ENCODE measurements around the gene YPEL3.

The YPEL3 gene

DNA sequence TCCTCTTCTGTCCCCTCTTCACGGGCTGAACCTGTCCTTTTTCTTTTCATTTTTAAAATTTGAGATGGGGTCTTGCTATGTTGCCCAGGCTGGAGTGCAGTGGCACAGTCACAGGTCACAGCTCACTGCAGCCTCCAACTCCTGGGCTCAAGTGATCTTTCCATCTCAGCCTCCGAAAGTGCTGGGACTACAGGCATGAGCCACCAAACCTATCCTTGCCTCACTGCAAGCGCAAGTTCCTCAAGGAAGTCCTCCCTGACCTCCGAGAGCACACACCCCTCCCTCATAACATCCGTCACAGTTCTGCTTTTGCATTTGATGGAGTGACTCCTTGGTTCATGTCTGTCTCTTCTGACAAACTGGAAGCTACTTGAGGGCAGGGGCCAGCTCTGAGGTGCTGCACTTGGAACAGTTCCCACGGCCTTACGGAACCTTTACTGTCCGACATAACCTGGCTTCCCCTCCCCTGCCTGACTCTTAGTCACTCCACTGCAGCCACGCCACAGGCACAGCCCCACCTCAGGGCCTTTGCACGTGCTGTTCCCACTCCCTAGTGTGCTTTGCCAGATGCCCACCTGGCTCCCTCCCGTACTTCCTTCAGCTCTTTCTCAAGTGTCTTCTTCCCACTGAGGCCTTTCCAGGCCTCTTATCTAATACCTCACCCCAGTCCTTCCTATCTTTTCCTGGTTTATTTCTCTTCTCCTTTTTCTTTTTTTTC lies 8.7 kb downstream of the YPEL3 start:
- Histone ChIP-seq H3K27ac (peak overlapping the region; percentile 90), H3K9me3 (no peaks in the 10 kb centered on the region), H3K4me1 (ENCODE audit: control insufficient read depth in 1 of 2, insufficient read depth in 1 of 2, low read depth in 1 of 2, low read length in 1 of 2) (peaks cover 38 to 46% of the 10 kb centered on the region in 2 experiments), H3K36me3 (peaks cover 43% of the 10 kb centered on the region), H3K4me3 (ENCODE audit: low read depth in 1 of 2, low read length in 1 of 2) (peak overlapping the region; percentile 34 to 39), H3K27me3 (no peaks in the 10 kb centered on the region)
- TF ChIP-seq, protein P1, sequence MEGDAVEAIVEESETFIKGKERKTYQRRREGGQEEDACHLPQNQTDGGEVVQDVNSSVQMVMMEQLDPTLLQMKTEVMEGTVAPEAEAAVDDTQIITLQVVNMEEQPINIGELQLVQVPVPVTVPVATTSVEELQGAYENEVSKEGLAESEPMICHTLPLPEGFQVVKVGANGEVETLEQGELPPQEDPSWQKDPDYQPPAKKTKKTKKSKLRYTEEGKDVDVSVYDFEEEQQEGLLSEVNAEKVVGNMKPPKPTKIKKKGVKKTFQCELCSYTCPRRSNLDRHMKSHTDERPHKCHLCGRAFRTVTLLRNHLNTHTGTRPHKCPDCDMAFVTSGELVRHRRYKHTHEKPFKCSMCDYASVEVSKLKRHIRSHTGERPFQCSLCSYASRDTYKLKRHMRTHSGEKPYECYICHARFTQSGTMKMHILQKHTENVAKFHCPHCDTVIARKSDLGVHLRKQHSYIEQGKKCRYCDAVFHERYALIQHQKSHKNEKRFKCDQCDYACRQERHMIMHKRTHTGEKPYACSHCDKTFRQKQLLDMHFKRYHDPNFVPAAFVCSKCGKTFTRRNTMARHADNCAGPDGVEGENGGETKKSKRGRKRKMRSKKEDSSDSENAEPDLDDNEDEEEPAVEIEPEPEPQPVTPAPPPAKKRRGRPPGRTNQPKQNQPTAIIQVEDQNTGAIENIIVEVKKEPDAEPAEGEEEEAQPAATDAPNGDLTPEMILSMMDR (IDR thresholded peaks at IDR 0.05), result no peak

GRCh38 chr16:30086291-30087140 lies 9.5 kb downstream of the YPEL3 start:
- Histone ChIP-seq H3K27ac (peak overlapping the region; percentile 90), H3K4me1 (ENCODE audit: control insufficient read depth in 1 of 2, insufficient read depth in 1 of 2, low read depth in 1 of 2, low read length in 1 of 2) (peaks cover 30 to 39% of the 10 kb centered on the region in 2 experiments), H3K27me3 (no peaks in the 10 kb centered on the region), H3K9me3 (no peaks in the 10 kb centered on the region), H3K36me3 (peaks cover 46% of the 10 kb centered on the region), H3K4me3 (ENCODE audit: low read depth in 1 of 2, low read length in 1 of 2) (peak overlapping the region; percentile 34 to 39)
- TF ChIP-seq, protein P1 (IDR thresholded peaks at IDR 0.05), result no peak

- Histone ChIP-seq H3K27ac (peak overlapping the region; percentile 90), H3K4me1 (ENCODE audit: control insufficient read depth in 1 of 2, insufficient read depth in 1 of 2, low read depth in 1 of 2, low read length in 1 of 2) (peaks cover 23 to 32% of the 10 kb centered on the region in 2 experiments), H3K36me3 (peaks cover 53% of the 10 kb centered on the region), H3K9me3 (no peaks in the 10 kb centered on the region), H3K4me3 (ENCODE audit: low read depth in 1 of 2, low read length in 1 of 2) (no peak overlapping the region), H3K27me3 (no peaks in the 10 kb centered on the region)
- TF ChIP-seq, protein P1 (IDR thresholded peaks at IDR 0.05), result no peak
Observed at GRCh38 chr16:30085820-30086219, 10.2 kb downstream of the YPEL3 start.

GRCh38 chr16:30085247-30085646 lies 10.8 kb downstream of the YPEL3 start:
- TF ChIP-seq, protein P1 (IDR thresholded peaks at IDR 0.05), result no peak
- Histone ChIP-seq H3K9me3 (no peaks in the 10 kb centered on the region), H3K36me3 (peaks cover 58% of the 10 kb centered on the region), H3K4me3 (ENCODE audit: low read depth in 1 of 2, low read length in 1 of 2) (no peak overlapping the region), H3K27ac (peak overlapping the region; percentile 90), H3K4me1 (ENCODE audit: control insufficient read depth in 1 of 2, insufficient read depth in 1 of 2, low read depth in 1 of 2, low read length in 1 of 2) (peaks cover 22 to 30% of the 10 kb centered on the region in 2 experiments), H3K27me3 (no peaks in the 10 kb centered on the region)

GRCh38 chr16:30084816-30085159 lies 11.2 kb downstream of the YPEL3 start:
- TF ChIP-seq, protein P1 (IDR thresholded peaks at IDR 0.05), result no peak
- Histone ChIP-seq H3K27ac (peak overlapping the region; percentile 23), H3K36me3 (peaks cover 62% of the 10 kb centered on the region), H3K4me3 (ENCODE audit: low read depth in 1 of 2, low read length in 1 of 2) (no peak overlapping the region), H3K4me1 (ENCODE audit: control insufficient read depth in 1 of 2, insufficient read depth in 1 of 2, low read depth in 1 of 2, low read length in 1 of 2) (peaks cover 22 to 30% of the 10 kb centered on the region in 2 experiments), H3K27me3 (no peaks in the 10 kb centered on the region), H3K9me3 (no peaks in the 10 kb centered on the region)
